WTC11 (cell line): ENCODE measurements around the gene IFNA6.

Source experiments
- CBFB ChIP-seq: sonication (generic); formaldehyde crosslinking; IDR thresholded peaks from 2 replicates; pipeline ENCODE4 v1.8.1; 2022; ENCODE audit warnings: mild to moderate bottlenecking, low read depth, missing genetic modification reagents
- JUN ChIP-seq: sonication (generic); formaldehyde crosslinking; IDR thresholded peaks from 2 replicates; pipeline ENCODE4 v1.8.0; 2023; ENCODE audit warnings: mild to moderate bottlenecking, missing genetic modification reagents
- RELA ChIP-seq: sonication (generic); formaldehyde crosslinking; IDR thresholded peaks from 2 replicates; pipeline ENCODE4 v1.8.1; 2022; ENCODE audit warnings: missing genetic modification reagents, mild to moderate bottlenecking, borderline replicate concordance
- ZBTB21 ChIP-seq: sonication (generic); formaldehyde crosslinking; IDR thresholded peaks from 2 replicates; pipeline ENCODE4 v1.8.1; 2023; ENCODE audit warnings: mild to moderate bottlenecking, missing genetic modification reagents, borderline replicate concordance
- ZNF121 ChIP-seq: sonication (generic); formaldehyde crosslinking; IDR thresholded peaks from 2 replicates; pipeline ENCODE4 v1.8.0; 2023; ENCODE audit warnings: missing genetic modification reagents
- ZNF138 ChIP-seq: sonication (generic); formaldehyde crosslinking; conservative IDR thresholded peaks from 2 replicates; pipeline ENCODE4 v1.8.1; 2022; ENCODE audit warnings: mild to moderate bottlenecking, moderate library complexity, missing genetic modification reagents
- TF ChIP-seq, protein P1 (sequence below): fragments of 200-600 bp; IDR thresholded peaks from 2 replicates; pipeline ENCODE4 v1.8.0; 2022; ENCODE audit warnings: antibody characterized with exemption
- TF ChIP-seq, protein P2 (sequence below): sonication (generic); formaldehyde crosslinking; IDR thresholded peaks from 2 replicates; pipeline ENCODE4 v1.8.1; 2022; ENCODE audit warnings: low read depth, missing genetic modification reagents, borderline replicate concordance

DNA sequence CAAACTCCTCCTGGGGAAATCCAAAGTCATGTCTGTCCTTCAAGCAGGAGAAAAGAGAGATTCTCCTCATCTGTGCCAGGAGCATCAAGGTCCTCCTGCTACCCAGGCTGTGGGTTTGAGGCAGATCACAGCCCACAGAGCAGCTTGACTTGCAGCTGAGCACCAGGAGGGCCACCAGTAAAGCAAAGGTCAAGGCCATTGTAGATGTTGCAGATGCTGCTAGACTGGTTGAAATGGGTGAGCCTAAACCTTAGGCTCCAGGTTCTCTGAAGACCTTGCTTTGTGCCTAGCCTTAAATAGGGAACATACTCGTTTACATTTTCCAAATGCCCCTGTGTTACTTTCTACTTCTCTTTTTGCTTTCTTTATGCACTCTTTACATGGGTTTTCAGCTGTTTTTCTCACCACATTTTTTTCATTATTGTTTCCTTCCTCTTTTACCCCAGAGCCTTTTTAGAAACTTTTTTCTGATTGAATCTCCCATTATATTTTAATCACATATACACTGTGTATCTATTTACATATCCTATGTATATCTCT is 34.5 kb upstream of the IFNA6 start, which contains the start of gene IFNA2:
- no peak for TF ChIP-seq RELA (CRISPR knock-in tag)
- TF ChIP-seq, protein P1, sequence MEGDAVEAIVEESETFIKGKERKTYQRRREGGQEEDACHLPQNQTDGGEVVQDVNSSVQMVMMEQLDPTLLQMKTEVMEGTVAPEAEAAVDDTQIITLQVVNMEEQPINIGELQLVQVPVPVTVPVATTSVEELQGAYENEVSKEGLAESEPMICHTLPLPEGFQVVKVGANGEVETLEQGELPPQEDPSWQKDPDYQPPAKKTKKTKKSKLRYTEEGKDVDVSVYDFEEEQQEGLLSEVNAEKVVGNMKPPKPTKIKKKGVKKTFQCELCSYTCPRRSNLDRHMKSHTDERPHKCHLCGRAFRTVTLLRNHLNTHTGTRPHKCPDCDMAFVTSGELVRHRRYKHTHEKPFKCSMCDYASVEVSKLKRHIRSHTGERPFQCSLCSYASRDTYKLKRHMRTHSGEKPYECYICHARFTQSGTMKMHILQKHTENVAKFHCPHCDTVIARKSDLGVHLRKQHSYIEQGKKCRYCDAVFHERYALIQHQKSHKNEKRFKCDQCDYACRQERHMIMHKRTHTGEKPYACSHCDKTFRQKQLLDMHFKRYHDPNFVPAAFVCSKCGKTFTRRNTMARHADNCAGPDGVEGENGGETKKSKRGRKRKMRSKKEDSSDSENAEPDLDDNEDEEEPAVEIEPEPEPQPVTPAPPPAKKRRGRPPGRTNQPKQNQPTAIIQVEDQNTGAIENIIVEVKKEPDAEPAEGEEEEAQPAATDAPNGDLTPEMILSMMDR, result no peak
- TF ChIP-seq JUN, result no peak
- TF ChIP-seq ZNF121 (CRISPR knock-in tag), result no peak
- no peak for TF ChIP-seq ZBTB21 (CRISPR knock-in tag)
- TF ChIP-seq ZNF138 (CRISPR knock-in tag), result no peak
- TF ChIP-seq, protein P2, sequence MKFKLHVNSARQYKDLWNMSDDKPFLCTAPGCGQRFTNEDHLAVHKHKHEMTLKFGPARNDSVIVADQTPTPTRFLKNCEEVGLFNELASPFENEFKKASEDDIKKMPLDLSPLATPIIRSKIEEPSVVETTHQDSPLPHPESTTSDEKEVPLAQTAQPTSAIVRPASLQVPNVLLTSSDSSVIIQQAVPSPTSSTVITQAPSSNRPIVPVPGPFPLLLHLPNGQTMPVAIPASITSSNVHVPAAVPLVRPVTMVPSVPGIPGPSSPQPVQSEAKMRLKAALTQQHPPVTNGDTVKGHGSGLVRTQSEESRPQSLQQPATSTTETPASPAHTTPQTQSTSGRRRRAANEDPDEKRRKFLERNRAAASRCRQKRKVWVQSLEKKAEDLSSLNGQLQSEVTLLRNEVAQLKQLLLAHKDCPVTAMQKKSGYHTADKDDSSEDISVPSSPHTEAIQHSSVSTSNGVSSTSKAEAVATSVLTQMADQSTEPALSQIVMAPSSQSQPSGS (CRISPR knock-in tag), result no peak
- TF ChIP-seq CBFB (CRISPR knock-in tag), result no peak
